Endometrium (tissue), 2 donors: ENCODE measurements around the gene CTNNA2.
"Not testable (repeated sequence)": the region's sequence is repeated elsewhere in the genome, so short reads cannot be mapped to it uniquely, and the experiment has no call there.

Experiments
- FAIRE-seq: peaks from 2 replicates; lab custom pipeline; 2012; peaks lifted over from hg19 to GRCh38; lab: Jason Lieb, UNC
- donor health status: control.
- donor health status: control.

CTNNA2 gene

GRCh38 chr2:80032684-80033083 is 519.8 kb downstream of the CTNNA2 start:
- FAIRE-seq = not testable (repeated sequence)

DNA sequence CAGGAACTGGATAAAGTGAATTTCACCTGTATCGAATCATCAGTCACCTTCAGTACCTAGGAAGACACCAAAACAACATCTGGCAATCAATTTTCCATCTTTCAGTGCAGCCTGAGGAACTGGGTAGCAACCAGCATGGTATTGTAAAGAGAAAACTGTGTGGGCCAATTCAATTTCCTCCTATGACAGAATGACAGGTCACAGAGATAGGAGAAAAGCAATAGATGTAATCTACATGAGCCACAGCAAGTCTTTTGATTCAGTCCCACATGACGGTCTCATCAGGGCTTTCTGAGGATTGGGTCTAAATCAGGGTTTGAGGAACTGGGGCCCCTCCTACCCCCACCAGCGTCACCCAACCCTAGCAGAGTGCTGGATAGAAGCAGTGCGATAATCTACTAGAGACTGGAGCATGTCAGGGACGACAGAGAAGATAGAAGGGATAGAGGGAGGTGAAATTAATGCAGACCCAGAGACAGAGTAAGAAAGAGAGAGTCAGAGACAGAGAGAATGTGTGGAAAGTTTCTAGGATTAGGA is 523.0 kb downstream of the CTNNA2 start:
- FAIRE-seq = no peak

DNA sequence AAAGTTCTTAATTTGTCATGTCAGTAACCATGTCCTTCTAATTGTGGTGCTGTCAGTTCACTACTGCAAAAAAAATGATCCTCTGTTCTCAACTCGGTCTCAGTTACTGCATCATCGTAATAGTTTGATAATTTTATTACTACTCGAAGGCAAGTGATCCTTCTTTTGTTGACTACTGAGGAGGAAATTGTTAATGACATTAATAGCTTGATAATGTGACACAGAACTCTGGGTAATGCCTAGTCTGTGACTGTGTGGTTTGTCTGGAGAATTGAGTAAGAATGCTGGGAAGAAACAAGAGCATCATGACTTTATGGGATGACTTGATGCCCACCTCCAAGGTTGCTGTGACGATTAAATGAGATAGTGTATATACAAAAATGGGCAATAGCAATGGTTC is 524.5 kb downstream of the CTNNA2 start:
- no peak for FAIRE-seq

DNA sequence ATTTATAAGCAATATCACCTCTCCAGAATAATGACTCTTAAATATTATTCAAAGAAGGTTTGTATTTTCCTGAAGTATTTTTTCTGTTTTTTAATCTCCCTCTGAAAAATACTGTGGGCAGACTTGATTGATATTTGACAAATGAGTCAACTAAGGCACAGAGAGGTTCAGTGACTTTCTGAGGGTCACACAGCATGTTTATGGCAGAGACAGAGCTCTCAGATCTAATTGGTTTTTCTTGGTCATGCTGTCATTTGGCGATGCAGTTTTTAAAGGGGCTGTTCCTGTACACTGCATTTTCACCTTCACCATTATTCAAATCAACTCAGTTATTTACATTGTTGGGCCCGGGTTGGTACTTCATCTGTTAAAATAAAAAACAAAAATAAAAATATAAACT is 527.4 kb downstream of the CTNNA2 start:
- FAIRE-seq = no peak

- no peak for FAIRE-seq
Observed at GRCh38 chr2:80042635-80043034, 529.8 kb downstream of the CTNNA2 start.

DNA sequence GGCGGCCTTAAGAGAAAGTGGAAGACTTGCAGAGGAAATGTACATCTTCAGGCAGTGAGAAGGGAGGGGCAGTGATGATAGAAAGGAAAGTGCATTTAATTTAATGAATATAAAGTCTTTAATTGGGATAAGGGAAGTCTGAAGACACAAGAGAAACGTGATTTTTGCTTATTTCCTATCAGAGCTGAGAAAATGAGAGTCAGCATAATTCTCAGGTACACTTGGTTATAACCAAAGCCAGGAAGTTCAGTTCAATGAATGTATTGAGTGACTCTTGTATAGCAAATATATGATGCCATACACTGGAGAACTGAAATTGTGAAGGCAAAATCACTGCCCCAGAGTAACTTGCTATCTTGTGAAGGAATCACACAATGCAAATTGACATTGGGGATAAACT is 535.4 kb downstream of the CTNNA2 start:
- FAIRE-seq = no peak

- no peak for FAIRE-seq
Observed at GRCh38 chr2:80050246-80050645, 537.4 kb downstream of the CTNNA2 start.

DNA sequence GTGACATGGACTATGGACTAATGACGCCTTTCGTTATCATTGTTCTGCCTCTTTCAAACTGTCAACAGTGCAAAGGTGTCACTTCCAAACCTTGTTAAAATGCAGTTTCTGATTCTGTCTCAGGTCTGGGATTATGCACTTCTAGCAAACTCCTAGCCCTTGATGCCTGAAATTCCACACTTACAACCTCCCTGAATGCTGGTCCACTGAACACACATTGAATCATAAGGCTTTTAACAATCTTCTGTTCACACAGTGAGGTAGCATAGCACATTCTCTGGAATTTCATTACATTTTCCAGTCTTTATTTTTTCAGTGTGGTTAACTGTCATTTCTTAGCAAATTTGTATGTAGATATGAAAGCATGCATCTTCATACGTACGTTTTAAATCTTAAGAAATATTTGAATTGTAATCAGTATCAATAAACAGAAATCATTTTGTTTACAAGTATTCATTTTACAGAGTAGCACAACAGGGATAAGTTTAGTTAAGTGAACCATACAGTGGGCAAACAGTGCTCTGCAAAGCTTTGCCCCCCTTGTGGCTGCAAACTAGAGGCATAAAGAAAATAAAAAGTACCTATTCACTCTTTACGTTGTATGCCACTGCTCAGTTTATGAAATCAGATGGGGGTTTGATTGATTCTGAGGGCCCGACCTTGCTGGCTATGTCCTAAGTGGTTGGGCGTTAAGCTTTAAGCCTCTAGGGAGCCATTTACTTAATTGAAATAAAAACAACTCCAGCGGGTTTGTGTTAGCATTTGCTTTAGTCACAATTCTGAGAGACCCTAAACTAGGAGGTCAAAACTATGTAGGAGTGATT is 540.9 kb downstream of the CTNNA2 start:
- peak; percentile 91 for FAIRE-seq

- FAIRE-seq = no peak
Observed at GRCh38 chr2:80054346-80054675, 541.5 kb downstream of the CTNNA2 start.

GRCh38 chr2:80057956-80058355 is 545.1 kb downstream of the CTNNA2 start:
- FAIRE-seq = no peak

- FAIRE-seq = no peak
Observed at GRCh38 chr2:80058562-80058961, 545.7 kb downstream of the CTNNA2 start.

DNA sequence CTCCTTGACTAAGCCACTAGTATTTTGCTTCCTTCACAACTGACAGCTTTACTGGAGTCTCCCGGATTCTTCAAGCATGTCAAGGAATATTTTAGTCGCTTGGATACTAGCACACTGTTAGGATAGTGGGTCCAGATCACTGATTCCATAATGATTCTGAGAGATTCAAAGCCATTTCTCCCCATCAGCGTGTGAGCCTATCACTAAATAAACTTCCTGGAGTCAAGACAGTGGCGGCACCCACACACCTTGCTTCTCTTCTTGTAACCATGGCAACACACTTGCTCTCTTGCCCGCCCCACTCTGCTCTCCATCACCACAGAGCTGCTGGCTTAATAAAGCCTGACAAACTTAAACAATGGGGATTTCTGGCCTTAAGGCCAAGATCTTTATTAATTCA is 546.6 kb downstream of the CTNNA2 start:
- FAIRE-seq = no peak

- FAIRE-seq = no peak
Observed at GRCh38 chr2:80061881-80062280, 549.0 kb downstream of the CTNNA2 start.

- no peak for FAIRE-seq
Observed at GRCh38 chr2:80062298-80062697, 549.4 kb downstream of the CTNNA2 start.

DNA sequence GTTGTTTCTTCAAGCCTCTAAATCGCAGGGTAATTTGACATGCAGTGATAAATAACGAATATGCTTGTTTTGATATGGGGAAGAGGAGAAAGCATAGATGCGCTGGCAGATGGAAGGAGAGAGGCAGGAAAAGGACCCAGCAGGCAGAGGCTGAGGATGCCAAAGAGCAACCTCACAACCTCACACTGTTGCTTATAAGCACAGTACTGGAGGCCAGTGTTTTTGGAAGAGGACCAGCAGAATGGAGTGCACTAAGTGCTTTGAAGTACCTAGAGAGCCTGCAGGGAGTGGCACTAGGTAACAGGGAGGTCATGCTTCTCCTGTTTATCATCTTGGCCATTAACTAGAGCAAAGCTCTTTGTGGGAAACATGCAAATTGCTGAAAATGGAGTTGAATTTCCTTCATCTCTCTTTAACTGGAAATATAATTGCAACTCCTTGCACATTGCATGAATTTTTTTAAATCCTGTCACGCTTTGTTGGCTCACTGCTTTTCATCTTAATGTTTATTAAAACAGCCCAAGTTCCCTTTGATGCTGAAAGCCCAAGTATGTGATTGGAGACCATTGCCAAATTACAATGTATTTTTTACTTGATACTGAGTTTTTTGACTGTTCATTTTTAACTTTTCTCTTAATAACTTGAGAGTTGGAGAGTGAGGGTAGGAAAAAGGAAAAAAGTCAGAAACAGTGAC is 555.3 kb downstream of the CTNNA2 start:
- peak; percentile 81 for FAIRE-seq

DNA sequence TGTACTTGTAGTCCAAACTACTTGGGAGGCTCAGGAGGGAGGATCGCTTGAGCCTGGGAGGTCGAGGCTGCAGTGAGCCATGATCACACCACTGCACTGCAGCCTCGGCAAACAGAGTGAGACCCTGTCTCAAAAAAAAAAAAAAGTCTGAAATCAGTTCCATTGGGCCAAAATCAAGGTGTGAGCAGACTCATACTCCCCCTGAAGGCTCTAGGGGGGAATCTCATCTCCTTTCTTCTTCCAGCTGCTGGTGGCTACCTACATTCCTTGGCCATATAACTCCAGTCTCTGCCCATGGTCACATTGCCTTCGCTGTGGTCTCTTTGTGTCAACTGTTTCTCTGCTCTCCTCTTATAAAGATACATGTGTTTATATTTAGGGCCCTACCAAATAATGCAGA is 557.7 kb downstream of the CTNNA2 start:
- FAIRE-seq = no peak

GRCh38 chr2:80071941-80072340 is 559.1 kb downstream of the CTNNA2 start:
- FAIRE-seq = no peak

DNA sequence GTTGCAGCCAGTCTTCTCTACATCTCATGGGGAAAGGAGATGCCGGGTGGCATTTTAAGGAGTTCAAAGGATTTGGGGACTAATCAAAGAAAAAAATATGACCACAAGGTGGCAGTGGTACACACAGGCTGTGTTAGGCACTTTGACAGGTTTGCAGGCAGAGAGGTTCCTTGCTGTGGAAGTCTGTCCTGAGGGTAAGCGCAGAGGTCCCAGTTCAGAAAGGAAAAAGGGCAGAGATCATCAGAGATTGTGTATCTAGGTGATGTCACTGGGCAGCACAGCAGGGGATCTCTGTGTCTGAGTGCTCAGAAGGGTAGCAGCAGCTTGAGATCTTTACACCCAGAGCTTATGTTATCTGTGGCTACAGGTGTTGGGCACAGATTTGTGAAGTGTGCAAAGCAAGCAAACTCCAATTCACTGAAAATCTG is 560.3 kb downstream of the CTNNA2 start:
- FAIRE-seq = peak; percentile 29

DNA sequence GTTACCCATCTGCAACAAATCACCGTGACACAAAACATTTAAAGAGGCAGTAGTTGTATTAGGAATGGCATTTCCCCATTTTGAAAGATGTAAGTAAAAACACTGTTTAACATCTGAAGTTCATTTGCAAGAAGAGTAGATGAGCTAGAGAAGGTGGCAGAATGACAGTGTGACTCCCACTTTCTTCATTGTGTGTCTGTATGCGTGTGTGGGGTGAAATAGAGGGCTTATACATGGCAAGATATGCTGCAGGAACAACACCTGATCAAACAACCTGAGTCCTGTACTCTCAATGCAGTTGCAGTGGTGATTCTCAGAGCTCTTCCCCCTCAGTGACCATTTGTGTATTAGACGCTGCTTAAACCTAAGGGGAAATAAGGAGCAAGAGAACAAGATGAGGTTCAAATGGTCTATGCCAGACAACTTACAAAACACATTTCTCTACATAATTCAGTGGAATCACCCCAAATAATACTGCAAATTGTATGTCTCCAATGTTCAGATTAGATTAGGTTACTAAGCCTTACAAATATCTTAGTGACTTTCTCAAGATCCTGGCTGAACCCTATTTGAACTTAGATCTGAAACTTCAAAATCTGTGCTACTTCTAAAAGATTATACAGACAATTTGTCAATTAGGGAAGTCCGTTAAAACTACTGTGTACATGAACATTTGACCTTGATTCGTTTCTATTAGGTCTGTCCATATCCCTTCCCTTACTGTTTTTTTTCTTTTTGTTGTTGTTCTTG is 561.6 kb downstream of the CTNNA2 start:
- FAIRE-seq = no peak

DNA sequence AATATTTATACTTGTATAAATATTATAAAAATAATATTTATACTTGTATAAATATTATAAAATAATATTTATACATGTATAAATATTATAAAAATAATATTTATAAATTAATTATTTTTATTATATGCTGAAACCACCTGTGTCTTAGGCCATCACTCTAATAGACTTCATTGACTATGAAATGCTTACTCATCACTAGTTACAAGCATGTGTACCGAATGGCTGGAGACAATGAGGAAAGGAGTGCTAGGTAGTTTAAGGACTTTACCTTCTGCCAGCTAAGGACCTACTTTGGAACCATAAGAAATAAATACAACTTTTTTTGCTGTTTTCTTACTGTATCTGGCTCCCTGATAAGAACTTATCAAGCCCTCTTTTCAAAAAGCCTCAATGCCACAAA is 562.9 kb downstream of the CTNNA2 start:
- peak; percentile 94 for FAIRE-seq

GRCh38 chr2:80078290-80079036 is 565.6 kb downstream of the CTNNA2 start:
- peak; percentile 72 for FAIRE-seq

DNA sequence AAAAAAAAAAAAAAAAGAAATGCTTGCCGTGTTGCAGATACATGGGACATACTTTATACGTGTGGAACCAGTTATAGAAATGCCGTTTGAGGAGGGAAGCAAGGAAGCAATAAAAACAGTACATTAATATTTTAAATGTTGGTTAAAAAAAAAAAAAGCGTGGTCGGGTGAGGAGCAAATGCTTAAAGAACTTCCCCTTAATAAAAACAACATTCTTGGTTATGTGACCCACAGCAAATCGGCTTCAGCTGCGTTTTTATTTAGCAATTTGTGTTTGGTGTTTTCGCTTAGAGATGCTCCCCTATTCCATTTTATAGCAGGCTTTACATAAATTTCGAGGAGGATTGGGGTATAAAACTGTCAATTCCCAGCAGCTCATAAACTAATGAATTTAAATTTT is 568.1 kb downstream of the CTNNA2 start:
- peak; percentile 98 for FAIRE-seq
